ENCODE measurements around the gene RNPC3. TPM values are rescaled to one million over a fixed set of nuclear protein-coding genes. Genes with fewer than 3 reads are reported as not detected.

Gene RNPC3
- total RNA-seq, 1 experiment from 2014 or later, result 8.1 TPM

GRCh38 chr1:103527331-103527730 lies 1.8 kb downstream of the RNPC3 start:
- Histone ChIP-seq H3K4me3 (ENCODE audit: low read depth, low read length) (no peak overlapping the region), H3K27me3 (replicated peaks; ENCODE audit: control insufficient read depth, insufficient read depth, low read length) (no peaks in the 10 kb centered on the region), H3K4me1 (no peaks in the 10 kb centered on the region), H3K36me3 (ENCODE audit: control insufficient read depth, insufficient read depth, low read length) (no peaks in the 10 kb centered on the region), H3K9me3 (no peaks in the 10 kb centered on the region)
- Mint-ChIP-seq H3K4me3 (ENCODE audit: unreplicated experiment) (peak overlapping the region; percentile 19), H3K9me3 (ENCODE audit: unreplicated experiment) (no peaks in the 10 kb centered on the region), H3K27me3 (ENCODE audit: insufficient read depth, unreplicated experiment) (no peaks in the 10 kb centered on the region), H3K36me3 (ENCODE audit: insufficient read depth, unreplicated experiment) (peaks cover 10% of the 10 kb centered on the region), H3K27ac (ENCODE audit: unreplicated experiment) (no peak overlapping the region), H3K4me1 (ENCODE audit: low read depth, unreplicated experiment) (peaks cover 12% of the 10 kb centered on the region)
- DNase-seq, result no peak
- no peak for TF ChIP-seq CTCF (IDR thresholded peaks at IDR 0.05; ENCODE audit: insufficient read depth in 1 of 2, low read depth in 1 of 2, low read length in 1 of 2, severe bottlenecking in 1 of 2, unreplicated experiment in 1 of 2)
- ChIA-PET POLR2A (no interaction called here), CTCF (no interaction called here)
- intact Hi-C loops (cut with micrococcal nuclease; ENCODE audit: unreplicated experiment), result no loop called here
- BruUV-seq (replicated peaks), result no TSS peak

- CTCF ChIA-PET, result no interaction called here
- no TSS peak for BruUV-seq (replicated peaks)
Observed at GRCh38 chr1:103529746-103530145, 4.2 kb downstream of the RNPC3 start.

GRCh38 chr1:103538226-103538625 lies 12.7 kb downstream of the RNPC3 start:
- Histone ChIP-seq H3K4me1 (no peaks in the 10 kb centered on the region), H3K4me3 (ENCODE audit: low read depth, low read length) (no peak overlapping the region), H3K27me3 (replicated peaks; ENCODE audit: control insufficient read depth, insufficient read depth, low read length) (no peaks in the 10 kb centered on the region), H3K36me3 (ENCODE audit: control insufficient read depth, insufficient read depth, low read length) (no peaks in the 10 kb centered on the region), H3K9me3 (no peaks in the 10 kb centered on the region)
- ChIA-PET POLR2A (no interaction called here), CTCF (no interaction called here)
- Mint-ChIP-seq H3K4me1 (ENCODE audit: low read depth, unreplicated experiment) (no peaks in the 10 kb centered on the region), H3K4me3 (ENCODE audit: unreplicated experiment) (no peak overlapping the region), H3K27me3 (ENCODE audit: insufficient read depth, unreplicated experiment) (no peaks in the 10 kb centered on the region), H3K27ac (ENCODE audit: unreplicated experiment) (no peak overlapping the region), H3K36me3 (ENCODE audit: insufficient read depth, unreplicated experiment) (peaks cover 16% of the 10 kb centered on the region), H3K9me3 (ENCODE audit: unreplicated experiment) (no peaks in the 10 kb centered on the region)
- intact Hi-C loops (cut with micrococcal nuclease; ENCODE audit: unreplicated experiment), result no loop called here
- TF ChIP-seq CTCF (IDR thresholded peaks at IDR 0.05; ENCODE audit: insufficient read depth in 1 of 2, low read depth in 1 of 2, low read length in 1 of 2, severe bottlenecking in 1 of 2, unreplicated experiment in 1 of 2), result no peak
- DNase-seq, result no peak
- BruUV-seq (replicated peaks), result no TSS peak

More at GRCh38 chr1:103529746-103530145, 4.2 kb downstream of the RNPC3 start:
- Mint-ChIP-seq H3K36me3 (ENCODE audit: insufficient read depth, unreplicated experiment) (peaks cover 10% of the 10 kb centered on the region), H3K4me1 (ENCODE audit: low read depth, unreplicated experiment) (peaks cover 16% of the 10 kb centered on the region), H3K4me3 (ENCODE audit: unreplicated experiment) (no peak overlapping the region), H3K27ac (ENCODE audit: unreplicated experiment) (no peak overlapping the region), H3K9me3 (ENCODE audit: unreplicated experiment) (no peaks in the 10 kb centered on the region), H3K27me3 (ENCODE audit: insufficient read depth, unreplicated experiment) (no peaks in the 10 kb centered on the region)
- no peak for DNase-seq
- Histone ChIP-seq H3K36me3 (ENCODE audit: control insufficient read depth, insufficient read depth, low read length) (no peaks in the 10 kb centered on the region), H3K4me3 (ENCODE audit: low read depth, low read length) (no peak overlapping the region), H3K9me3 (no peaks in the 10 kb centered on the region), H3K27me3 (replicated peaks; ENCODE audit: control insufficient read depth, insufficient read depth, low read length) (no peaks in the 10 kb centered on the region), H3K4me1 (no peaks in the 10 kb centered on the region)
- TF ChIP-seq CTCF (IDR thresholded peaks at IDR 0.05; ENCODE audit: insufficient read depth in 1 of 2, low read depth in 1 of 2, low read length in 1 of 2, severe bottlenecking in 1 of 2, unreplicated experiment in 1 of 2), result no peak
- POLR2A ChIA-PET, result no interaction called here
- intact Hi-C loops (cut with micrococcal nuclease; ENCODE audit: unreplicated experiment), result no loop called here
